ENCODE results near the gene ECT2L.

DNA sequence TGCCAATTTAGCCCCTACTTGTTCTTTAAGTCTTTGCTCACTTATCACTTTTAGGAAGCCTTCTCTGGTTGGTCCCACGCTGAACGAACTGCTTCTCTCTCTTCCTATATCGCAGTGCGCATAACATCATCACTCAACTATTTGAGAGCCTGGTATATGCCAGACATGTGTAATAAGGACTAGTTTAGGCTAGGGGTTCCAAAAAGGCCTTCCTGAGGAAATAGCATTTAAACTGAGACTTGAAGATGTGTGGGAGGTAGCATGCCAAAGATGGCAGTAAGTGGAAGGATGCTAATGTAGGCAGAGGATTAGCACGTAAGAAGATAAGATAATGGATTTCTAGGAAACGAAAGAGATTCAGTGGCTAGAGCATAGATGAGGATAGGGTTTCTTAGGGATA lies 17.6 kb upstream of the ECT2L start:
- TF ChIP-seq, protein P1, sequence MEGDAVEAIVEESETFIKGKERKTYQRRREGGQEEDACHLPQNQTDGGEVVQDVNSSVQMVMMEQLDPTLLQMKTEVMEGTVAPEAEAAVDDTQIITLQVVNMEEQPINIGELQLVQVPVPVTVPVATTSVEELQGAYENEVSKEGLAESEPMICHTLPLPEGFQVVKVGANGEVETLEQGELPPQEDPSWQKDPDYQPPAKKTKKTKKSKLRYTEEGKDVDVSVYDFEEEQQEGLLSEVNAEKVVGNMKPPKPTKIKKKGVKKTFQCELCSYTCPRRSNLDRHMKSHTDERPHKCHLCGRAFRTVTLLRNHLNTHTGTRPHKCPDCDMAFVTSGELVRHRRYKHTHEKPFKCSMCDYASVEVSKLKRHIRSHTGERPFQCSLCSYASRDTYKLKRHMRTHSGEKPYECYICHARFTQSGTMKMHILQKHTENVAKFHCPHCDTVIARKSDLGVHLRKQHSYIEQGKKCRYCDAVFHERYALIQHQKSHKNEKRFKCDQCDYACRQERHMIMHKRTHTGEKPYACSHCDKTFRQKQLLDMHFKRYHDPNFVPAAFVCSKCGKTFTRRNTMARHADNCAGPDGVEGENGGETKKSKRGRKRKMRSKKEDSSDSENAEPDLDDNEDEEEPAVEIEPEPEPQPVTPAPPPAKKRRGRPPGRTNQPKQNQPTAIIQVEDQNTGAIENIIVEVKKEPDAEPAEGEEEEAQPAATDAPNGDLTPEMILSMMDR (conservative IDR thresholded peaks at IDR 0.05 in 1 of 2, IDR thresholded peaks at IDR 0.05 in 1 of 2; ENCODE audit: low read depth in 1 of 2, low read length in 2 of 2): no peak
- no peak for TF ChIP-seq EZH2 (IDR thresholded peaks at IDR 0.05; ENCODE audit: low read length, missing control alignments)
